Erythroblast (primary cell): Measurements from ENCODE around the gene COMMD3.

Experiments used
- GATA1 ChIP-seq: IDR thresholded peaks from 2 replicates; pipeline ENCODE4 v1.6.1; 2011; ENCODE audit warnings: low read depth, mild to moderate bottlenecking, control low read depth, low read length, moderate library complexity
- POLR2A ChIP-seq: IDR thresholded peaks from 2 replicates; pipeline ENCODE4 v1.6.1; 2011; ENCODE audit warnings: mild to moderate bottlenecking, low read length

- TF ChIP-seq POLR2A (peak; percentile 31), GATA1 (no peak)
These were observed 19.2 kb downstream of the COMMD3 start for GRCh38 chr10:22335173-22335933.
